HG02938 (cell line): ENCODE results near the gene NLK.
"Not testable (repeated sequence)": the region's sequence is repeated elsewhere in the genome, so short reads cannot be mapped to it uniquely, and the experiment has no call there.

Source experiments
- ATAC-seq: cut with Tn5 transposase; IDR thresholded peaks from one replicate; pipeline ENCODE4 v1.9.1; 2021; ENCODE audit warnings: mild to moderate bottlenecking, moderate library complexity; ENCODE audit not compliant: unreplicated experiment

NLK gene

DNA sequence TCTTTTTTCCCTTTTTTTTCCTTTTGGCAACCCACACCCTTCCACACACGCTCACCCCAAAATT lies at the start of gene NLK:
TSS of gene NLK (plus strand) at position 21 of the 64 bp plus-strand sequence. CDS start 197 bp downstream, outside the sequence.
- no peak for ATAC-seq

- no peak for ATAC-seq
Observed at GRCh38 chr17:27993161-27993695, 49.2 kb upstream of the NLK start.

DNA sequence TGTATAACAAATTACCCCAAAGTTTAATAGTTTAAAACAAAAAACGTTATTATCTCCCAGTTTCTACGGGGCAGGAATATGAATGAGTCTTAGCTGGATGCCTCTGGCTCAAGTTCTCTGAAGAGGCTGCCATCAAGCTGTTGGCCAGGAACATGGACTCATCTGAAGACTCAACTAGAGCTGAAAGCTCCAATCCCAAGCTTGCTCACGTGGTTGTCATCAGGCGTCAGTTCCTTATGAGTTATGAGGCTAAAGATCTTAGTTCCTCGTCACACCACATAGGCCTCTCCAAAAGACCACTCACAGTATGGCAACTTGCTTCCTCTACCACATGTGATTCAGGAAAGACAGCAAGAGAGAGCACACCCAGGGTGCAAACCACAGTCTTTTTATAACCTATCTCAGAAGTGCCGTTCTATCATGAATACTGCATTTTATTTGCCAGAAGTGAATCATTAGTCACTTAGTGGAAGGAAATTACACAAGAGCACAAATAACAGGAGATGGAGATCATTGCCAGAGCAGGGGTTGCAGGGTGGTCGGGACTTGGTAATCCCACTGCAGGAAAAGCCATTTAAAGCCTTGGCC lies 48.7 kb upstream of the NLK start:
- ATAC-seq = no peak

DNA sequence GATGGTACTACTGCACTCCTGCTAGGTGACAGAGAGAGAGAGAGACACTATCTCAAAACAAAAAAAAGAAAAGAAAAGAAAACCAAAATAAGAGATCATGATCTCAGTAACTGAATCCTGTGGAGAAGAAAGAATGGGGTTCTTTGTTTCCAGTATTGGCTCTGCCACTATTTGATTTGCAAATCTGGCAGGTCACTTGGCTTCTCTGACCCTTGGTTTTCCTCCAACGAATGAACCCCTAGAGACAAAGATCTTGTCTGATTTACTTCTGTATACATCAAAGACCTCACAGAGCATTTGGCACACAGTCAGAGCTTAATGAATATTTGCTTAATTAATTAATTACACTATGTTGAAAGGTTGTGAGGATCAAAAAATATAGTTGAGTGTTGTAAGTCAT lies 47.9 kb upstream of the NLK start:
- ATAC-seq = no peak

- no peak for ATAC-seq
Observed at GRCh38 chr17:27995554-27995953, 46.9 kb upstream of the NLK start.

DNA sequence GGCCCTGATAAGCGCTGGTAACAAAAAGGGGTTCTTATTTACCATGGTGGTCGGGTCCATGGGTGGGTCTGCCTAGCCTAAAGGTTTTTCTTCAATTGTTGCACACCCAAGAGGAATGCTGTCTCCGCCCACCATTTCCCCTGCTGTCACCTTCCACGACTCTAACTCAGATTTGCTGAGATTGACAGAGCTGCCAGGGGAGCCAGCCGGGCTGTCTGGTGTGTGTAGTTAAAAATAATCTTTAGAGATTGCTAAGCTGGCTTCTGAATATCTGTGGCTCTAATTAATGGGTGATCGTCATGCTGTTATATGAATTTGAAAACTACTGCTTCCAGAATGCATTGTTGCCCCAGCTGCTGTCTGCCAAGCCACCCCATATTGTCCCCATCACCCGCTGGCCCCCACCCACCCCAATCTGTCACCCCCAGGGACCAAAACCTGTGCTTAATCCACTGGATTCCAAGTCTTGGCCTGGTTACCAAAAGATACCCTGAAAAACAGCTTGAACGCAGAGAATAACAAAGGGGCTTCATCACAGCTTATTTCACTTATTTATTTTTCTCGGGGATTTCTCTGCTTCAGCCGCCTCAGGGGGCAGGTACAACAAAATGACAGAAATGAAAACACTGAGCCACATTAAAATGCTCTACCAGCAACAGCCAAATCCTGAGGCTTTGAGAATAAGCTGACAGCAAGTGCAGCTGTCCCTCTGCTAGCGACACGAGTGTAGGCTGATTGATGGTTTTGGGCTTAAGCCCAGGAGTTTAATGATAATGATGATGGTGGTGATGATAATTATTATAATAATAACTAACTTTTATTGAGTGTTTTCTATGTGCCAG lies 46.1 kb upstream of the NLK start:
- ATAC-seq = no peak

DNA sequence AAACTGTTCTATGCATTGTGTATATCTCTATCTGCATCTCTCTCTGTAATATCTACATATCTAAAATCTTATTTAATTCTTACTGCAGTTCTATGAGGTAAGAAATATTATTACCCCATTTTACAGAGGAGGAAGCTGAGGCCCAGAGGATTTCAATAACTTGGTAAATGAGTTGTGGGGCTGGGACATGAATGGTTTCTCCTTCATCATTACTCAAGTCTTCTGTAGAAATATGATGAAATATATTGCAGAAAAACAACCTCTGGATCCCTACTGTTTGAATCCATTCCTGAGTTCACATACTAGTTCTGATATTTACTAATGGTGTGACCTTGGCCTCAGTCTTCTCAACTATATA lies 45.5 kb upstream of the NLK start:
- ATAC-seq = no peak

DNA sequence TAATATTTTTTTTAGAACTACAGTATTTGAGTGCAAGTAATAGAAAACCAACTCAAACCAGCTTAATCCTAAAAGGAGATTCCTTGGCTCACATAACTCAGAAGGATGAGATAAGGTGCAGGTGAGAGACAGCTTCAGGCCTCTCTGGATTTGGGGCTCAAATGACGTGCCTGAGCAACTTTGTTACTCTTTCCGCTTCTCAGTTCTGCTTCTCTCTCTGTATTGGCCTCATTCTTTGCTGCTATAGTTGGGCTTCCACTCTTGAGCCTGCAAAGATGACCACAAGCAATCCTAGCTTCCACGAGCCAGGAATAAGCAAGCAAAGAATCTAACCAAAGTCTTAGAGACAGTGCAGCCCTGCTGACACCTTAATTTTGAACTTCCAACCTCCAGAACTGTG lies 45.0 kb upstream of the NLK start:
- ATAC-seq = no peak

- no peak for ATAC-seq
Observed at GRCh38 chr17:28001149-28001548, 41.3 kb upstream of the NLK start.

DNA sequence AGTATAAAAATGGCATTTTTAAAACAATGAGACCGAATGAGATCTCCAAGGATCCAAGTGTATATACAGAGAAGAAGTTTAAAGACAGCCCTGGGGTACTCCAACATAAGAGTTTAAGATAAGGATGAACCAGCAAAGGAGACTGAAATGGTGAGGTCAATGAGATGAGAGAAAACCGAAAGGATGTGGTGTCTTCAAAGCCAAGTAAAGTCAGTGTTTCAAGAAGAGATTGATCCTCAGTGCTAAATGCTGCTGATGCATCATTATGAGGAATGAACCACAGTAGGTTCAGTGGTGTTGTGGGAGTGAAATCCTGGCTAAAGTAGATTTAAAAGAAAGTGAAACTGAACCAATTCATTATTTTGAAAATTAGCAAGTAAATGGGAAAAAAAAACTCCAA lies 38.1 kb upstream of the NLK start:
- no peak for ATAC-seq

DNA sequence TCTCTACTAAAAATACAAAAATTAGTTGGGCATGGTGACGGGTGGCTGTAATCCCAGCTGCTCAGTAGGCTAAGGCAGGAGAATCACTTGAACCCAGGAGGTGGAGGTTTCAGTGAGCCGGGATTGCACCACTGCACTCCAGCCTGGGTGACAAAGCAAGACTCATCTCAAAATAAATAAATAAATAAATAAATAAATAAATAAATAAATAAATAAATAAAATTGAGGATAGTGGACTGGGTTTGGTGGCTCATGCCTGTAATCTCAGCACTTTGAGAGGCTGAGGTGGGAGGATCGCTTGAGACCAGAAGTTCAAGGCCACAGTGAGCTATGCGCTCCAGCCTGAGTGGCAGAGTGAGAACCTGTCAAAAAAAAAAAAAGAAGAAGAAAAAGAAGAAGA lies 34.6 kb upstream of the NLK start:
- ATAC-seq = not testable (repeated sequence)

DNA sequence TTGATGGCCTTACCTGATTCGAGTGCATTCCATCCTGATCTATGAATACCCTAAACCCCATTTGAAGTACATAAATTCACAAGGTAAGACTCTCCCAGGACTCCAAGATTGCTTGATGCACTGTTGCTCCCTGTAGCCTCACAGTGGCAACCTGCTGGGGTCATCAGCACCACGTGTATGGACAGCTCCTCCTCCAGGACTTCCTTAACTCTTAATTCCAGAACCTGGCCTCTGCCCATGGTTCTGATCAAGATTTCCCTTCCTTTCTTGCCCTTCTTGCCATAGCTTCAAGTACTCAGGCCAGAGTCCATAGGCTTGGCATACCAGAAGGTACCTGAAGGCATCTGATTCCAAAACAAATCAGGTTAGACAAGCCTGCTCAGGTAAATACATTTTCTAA lies 34.0 kb upstream of the NLK start:
- no peak for ATAC-seq

GRCh38 chr17:28010406-28010805 lies 32.1 kb upstream of the NLK start:
- ATAC-seq = no peak

GRCh38 chr17:28018439-28019070 lies 23.9 kb upstream of the NLK start:
- no peak for ATAC-seq

GRCh38 chr17:28020515-28020914 lies 22.0 kb upstream of the NLK start:
- no peak for ATAC-seq

DNA sequence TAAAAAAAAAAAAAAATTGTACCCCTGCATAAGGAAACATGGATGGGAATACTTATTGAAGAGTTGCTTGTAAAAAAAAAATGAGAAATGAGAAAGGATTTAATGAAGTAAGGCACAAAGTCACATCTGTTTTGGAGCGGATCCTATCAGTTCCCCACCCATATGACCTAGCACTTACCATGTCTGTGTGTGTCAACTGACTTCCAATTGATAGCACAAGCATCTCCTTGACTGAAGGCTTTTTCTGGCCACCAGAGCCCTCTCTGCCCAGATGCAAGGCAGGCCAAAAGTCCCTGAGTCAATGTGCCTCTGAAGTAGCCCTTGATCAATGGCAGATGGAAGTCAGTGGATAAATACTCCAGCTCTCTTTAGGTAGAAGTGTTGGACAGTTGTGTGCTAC lies 13.4 kb upstream of the NLK start:
- ATAC-seq = no peak

- no peak for ATAC-seq
Observed at GRCh38 chr17:28030386-28030785, 12.1 kb upstream of the NLK start.

GRCh38 chr17:28031174-28031573 lies 11.3 kb upstream of the NLK start:
- ATAC-seq = no peak

GRCh38 chr17:28033972-28034714 lies 8.3 kb upstream of the NLK start:
- no peak for ATAC-seq

DNA sequence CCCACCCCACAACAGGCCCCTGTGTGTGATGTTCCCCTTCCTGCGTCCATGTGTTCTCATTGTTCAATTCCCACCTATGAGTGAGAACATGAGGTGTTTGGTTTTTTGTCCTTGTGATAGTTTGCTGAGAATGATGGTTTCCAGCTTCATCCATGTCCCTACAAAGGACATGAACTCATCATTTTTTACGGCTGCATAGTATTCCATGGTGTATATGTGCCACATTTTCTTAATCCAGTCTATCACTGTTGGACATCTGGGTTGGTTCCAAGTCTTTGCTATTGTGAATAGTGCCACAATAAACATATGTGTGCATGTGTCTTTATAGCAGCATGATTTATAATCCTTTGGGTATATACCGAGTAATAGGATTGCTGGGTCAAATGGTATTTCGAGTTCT lies 7.0 kb upstream of the NLK start:
- ATAC-seq = not testable (repeated sequence)

- ATAC-seq = not testable (repeated sequence)
Observed at GRCh38 chr17:28035884-28036283, 6.6 kb upstream of the NLK start.

- ATAC-seq = no peak
Observed at GRCh38 chr17:28038802-28039201, 3.7 kb upstream of the NLK start.
